ENCODE results near the gene TMEM186.
"Not testable (repeated sequence)": the region's sequence is repeated elsewhere in the genome, so short reads cannot be mapped to it uniquely, and the experiment has no call there.

The TMEM186 gene

DNA sequence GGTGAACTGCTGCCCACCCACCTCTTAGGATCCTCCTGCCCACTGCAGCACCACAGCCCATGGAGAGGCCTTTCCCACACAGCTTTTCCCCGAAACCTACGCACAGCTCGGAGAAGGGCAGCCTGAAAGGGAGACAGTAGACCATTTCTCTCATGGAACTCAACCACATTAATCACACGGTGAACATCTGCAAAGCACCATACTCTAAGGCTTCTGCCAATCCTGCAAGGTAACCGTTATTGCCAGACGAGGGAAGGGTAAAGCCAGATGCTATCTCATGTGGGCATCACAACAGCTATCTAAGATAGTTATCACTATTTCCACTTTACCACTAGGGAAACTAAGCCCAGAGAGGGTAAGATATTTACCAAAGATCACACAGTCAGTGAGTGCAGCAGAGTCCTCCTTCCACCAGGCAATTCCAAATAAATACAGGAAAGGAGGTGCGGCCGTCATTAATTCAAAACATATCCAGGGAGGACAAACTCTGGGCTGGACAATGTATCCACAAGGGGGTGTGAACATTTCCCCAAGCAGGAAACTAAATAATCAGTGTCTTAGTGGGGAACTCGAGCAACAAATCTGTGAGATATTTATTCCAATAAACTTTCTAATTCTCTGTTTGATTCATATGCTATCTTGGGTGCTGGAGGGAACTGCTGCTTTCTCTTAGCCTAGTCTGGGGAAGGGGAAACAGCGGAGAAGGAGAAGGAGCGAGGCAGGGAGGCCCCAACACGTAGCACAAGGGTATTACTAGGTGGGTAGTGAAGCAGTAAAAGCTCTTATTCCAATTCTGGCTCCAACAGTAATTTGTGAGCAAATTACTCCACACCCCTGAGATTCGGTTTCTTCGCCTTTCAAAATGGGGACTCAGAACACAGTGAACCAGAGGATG, 723 bp downstream of the TMEM186 start:
- no peak for DNase-seq (ENCODE audit: low read depth)
- peak overlapping the region; percentile 91 for H3K4me3 ChIP-seq (ENCODE audit: low read depth, low read length)
- TF ChIP-seq, protein P1, sequence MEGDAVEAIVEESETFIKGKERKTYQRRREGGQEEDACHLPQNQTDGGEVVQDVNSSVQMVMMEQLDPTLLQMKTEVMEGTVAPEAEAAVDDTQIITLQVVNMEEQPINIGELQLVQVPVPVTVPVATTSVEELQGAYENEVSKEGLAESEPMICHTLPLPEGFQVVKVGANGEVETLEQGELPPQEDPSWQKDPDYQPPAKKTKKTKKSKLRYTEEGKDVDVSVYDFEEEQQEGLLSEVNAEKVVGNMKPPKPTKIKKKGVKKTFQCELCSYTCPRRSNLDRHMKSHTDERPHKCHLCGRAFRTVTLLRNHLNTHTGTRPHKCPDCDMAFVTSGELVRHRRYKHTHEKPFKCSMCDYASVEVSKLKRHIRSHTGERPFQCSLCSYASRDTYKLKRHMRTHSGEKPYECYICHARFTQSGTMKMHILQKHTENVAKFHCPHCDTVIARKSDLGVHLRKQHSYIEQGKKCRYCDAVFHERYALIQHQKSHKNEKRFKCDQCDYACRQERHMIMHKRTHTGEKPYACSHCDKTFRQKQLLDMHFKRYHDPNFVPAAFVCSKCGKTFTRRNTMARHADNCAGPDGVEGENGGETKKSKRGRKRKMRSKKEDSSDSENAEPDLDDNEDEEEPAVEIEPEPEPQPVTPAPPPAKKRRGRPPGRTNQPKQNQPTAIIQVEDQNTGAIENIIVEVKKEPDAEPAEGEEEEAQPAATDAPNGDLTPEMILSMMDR (IDR thresholded peaks at IDR 0.05; ENCODE audit: control insufficient read depth, extremely low read depth, insufficient read depth): no peak

DNA sequence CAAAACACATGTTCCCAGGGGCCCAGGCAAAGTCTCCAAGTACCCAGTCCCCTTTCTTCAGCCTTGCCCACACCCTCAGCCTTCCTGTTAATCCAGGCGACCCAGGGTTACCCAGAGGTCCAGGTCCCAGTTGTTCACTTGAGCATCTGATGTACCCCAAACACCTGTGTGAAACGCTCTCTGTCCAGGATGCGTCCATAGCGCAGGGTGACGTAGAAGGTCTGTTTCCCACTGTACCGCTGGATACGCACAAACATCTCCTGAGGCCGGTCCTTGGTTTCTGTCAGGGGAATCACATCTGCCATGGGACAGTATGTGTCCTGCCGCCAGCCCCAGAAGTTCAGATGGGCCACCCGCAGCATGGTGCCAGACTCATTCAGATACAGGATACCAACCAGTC, 1.6 kb downstream of the TMEM186 start:
- TF ChIP-seq, protein P1 (IDR thresholded peaks at IDR 0.05; ENCODE audit: control insufficient read depth, extremely low read depth, insufficient read depth): no peak
- no peak overlapping the region for H3K4me3 ChIP-seq (ENCODE audit: low read depth, low read length)
- no peak for DNase-seq (ENCODE audit: low read depth)

DNA sequence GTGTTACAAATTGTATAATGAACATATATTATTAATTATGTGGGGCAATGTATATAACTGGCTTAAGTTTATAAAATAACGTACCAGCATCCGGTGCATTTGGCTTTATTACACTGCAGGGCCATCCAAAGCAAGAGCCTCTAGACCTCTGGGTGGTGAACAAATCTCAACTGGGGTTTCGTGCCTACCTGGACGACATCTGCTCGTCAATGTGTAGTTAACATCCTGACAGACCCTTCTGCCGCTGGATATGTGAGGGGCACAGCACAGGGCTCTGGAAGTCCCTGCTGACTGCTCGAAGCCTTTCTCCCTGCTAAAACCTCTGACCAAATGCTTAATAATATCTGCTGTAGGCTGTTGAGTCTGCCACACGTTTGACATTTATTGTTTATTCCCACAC, 2.3 kb downstream of the TMEM186 start:
- TF ChIP-seq, protein P1 (IDR thresholded peaks at IDR 0.05; ENCODE audit: control insufficient read depth, extremely low read depth, insufficient read depth): no peak
- H3K4me3 ChIP-seq (ENCODE audit: low read depth, low read length): no peak overlapping the region
- no peak for DNase-seq (ENCODE audit: low read depth)

DNA sequence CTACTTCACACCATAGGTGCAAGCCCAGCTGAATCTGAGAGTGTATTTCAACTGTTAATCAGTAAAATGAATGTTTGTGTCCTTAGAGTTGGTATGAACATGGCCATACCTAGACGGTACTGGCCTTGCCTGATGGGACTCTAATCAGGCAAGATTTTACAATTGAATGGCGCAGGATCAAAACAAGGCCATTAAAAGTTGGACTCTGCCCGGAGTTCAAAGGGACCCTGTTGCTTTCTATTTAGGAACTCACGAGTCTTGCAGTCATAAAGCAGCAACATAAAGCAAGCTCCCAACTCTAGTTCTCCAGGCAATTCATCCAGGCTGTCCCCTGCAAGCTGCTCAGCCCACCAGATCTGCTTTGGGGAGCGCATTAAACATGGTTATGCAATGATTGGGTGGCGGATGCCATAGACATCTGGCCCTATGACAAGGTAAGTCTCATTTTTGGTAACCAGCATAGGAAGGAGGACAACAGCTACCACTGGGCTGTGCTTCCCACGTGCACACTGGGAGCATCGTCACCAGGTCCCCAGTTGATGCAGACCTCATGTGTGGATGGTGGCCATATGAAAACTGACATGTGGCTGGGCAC, 8.8 kb downstream of the TMEM186 start:
- no peak overlapping the region for H3K4me3 ChIP-seq (ENCODE audit: low read depth, low read length)
- TF ChIP-seq, protein P1 (IDR thresholded peaks at IDR 0.05; ENCODE audit: control insufficient read depth, extremely low read depth, insufficient read depth): no peak
- DNase-seq (ENCODE audit: low read depth): no peak

DNA sequence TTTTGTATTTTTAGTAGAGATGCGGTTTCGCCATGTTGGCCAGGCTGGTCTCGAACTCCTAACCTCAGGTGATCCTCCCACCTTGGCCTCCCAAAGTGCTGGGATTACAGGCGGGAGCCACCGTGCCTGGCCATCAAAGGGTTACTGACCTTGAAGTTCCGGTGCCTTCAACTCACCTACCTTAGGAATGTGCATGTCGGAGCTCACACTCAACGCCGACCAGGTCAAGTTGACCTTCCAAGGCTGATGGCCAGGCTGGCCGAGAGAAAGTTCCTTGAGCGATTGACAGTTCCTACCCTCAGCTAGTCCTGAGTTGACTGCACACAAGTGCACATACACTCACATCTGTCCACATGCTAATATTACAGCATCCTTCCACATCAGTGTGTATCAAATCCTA, 11.1 kb downstream of the TMEM186 start:
- not testable (repeated sequence) for DNase-seq (ENCODE audit: low read depth)

DNA sequence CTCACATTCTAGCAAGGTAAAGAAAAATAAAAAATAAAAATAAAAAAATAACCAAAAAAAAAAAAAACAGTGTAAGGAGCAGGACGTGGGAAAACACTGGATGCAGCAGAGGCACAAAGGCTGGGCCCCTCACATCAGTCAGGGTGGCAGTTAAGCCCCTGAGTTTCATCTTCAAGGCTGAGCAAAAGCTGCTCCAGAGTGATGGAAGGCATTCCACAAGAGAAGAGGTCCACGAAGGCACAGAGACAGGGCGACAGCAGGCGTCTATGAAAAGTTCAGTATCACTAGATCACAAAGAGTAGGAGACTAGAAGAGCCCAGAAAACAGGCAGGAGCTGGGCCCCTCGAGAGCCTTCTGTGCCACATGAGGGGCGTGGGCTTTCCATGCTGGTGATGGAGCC, 12.0 kb downstream of the TMEM186 start:
- DNase-seq (ENCODE audit: low read depth): no peak
- TF ChIP-seq, protein P1 (IDR thresholded peaks at IDR 0.05; ENCODE audit: control insufficient read depth, extremely low read depth, insufficient read depth): no peak
- no peak overlapping the region for H3K4me3 ChIP-seq (ENCODE audit: low read depth, low read length)

More for the DNA sequence above, 11.1 kb downstream of the TMEM186 start:
- not testable (repeated sequence) for H3K4me3 ChIP-seq (ENCODE audit: low read depth, low read length)

DNA sequence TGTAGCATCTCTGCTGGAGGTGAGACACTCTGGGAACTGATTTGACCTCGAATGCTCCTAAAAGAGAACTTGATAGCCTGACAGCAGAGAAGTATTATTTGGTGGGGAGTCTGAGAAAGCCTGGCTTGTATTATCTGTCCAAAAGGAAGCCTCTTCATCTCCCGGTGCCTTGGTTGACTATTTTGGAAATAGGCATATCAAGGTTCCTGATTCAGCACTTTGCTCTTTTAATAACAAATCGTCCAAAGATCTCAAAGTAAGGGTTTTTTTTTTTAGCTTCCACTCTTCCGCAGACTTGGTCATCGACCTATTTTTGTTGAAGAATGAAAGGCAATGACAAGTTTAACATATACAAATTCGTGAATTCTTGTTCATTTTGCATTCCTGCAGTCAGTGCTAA, 14.8 kb downstream of the TMEM186 start:
- no peak for DNase-seq (ENCODE audit: low read depth)
- TF ChIP-seq, protein P1 (IDR thresholded peaks at IDR 0.05; ENCODE audit: control insufficient read depth, extremely low read depth, insufficient read depth): no peak
- no peak overlapping the region for H3K4me3 ChIP-seq (ENCODE audit: low read depth, low read length)
